Thyroid gland (tissue), 4 donors: Measurements from ENCODE around the gene SMIM36. TPM values are rescaled to one million over a fixed set of nuclear protein-coding genes. Genes with fewer than 3 reads are reported as not detected.
"Not testable (repeated sequence)": the region's sequence is repeated elsewhere in the genome, so short reads cannot be mapped to it uniquely, and the experiment has no call there.

Experiments used
- DNase-seq, 2 donors: peaks; one replicate each; pipeline ENCODE4 v3.0.0-alpha.2; 2019
- H3K27ac ChIP-seq, 3 donors: fragments of 200-600 bp; sonication (generic); 1 replicate in 2 of 3; 2 replicates in 1 of 3; pipeline ENCODE4 v1.5.1; 2016 to 2019; ENCODE audit warnings: mild to moderate bottlenecking in 1 of 3, moderate library complexity in 1 of 3
- H3K27me3 ChIP-seq: fragments of 200-600 bp; sonication (generic); one replicate; pipeline ENCODE4 v1.5.1; 2019
- H3K36me3 ChIP-seq, 2 donors: fragments of 200-600 bp; sonication (generic); one replicate each; pipeline ENCODE4 v1.5.1; 2016 to 2019
- H3K4me1 ChIP-seq, 2 donors: fragments of 200-600 bp; sonication (generic); one replicate each; pipeline ENCODE4 v1.5.1; 2017 to 2019
- H3K4me3 ChIP-seq, 3 donors: fragments of 200-600 bp; sonication (generic); replicated peaks in 1 of 3; 1 replicate in 2 of 3; 2 replicates in 1 of 3; pipeline ENCODE4 v1.5.1; 2016; ENCODE audit warnings: mild to moderate bottlenecking in 1 of 3
- H3K9me3 ChIP-seq: fragments of 200-600 bp; sonication (generic); one replicate; pipeline ENCODE4 v1.5.1; 2017
- CTCF ChIP-seq, 6 experiments: fragments of 200-600 bp in 3 of 6; fragments of 450-650 bp in 3 of 6; sonication (generic) in 3 of 6; IDR thresholded peaks; one replicate each; pipeline ENCODE4 v1.5.1; 2016 to 2019; ENCODE audit warnings: antibody characterized with exemption in 6 of 6, mild to moderate bottlenecking in 2 of 6, inconsistent platforms in 1 of 6, moderate library complexity in 1 of 6
- POLR2A ChIP-seq, 2 donors: fragments of 450-650 bp; IDR thresholded peaks; one replicate each; pipeline ENCODE4 v1.6.1; 2017; ENCODE audit warnings: antibody characterized with exemption in 2 of 2, mild to moderate bottlenecking in 2 of 2, moderate library complexity in 1 of 2
- WGBS, 2 donors: methylation state at CpG; one replicate each; pipeline ENCODE4 v1.1.5; 2017; 5-methylcytosine and 5-hydroxymethylcytosine counted together
- intact Hi-C: fragments of 100-400 bp; cut with DNase I; formaldehyde crosslinking; loops from one replicate; pipeline ENCODE4 v1.15.1; 2023
- total RNA-seq, 4 donors: library from RNA; depleted of rRNA; stranded (reverse); fragments of >200 nt; gene quantifications; one replicate each; pipeline ENCODE4 v1.2.3, GENCODE V29; 2016

SMIM36 gene
- total RNA-seq, 4 donors from 2014 or later: not detected

- 81 to 85% methylated on average over 4 of the region's 4 CpGs for WGBS, 2 donors
- DNase-seq: no peak
- H3K27ac ChIP-seq: no peak overlapping the region
- H3K4me3 ChIP-seq: no peak overlapping the region
- TF ChIP-seq POLR2A (IDR thresholded peaks at IDR 0.05): no peak
- TF ChIP-seq CTCF (IDR thresholded peaks at IDR 0.05): no peak
- H3K9me3 ChIP-seq: no peaks in the 10 kb centered on the region
- intact Hi-C loops: no loop called here
- no peaks in the 10 kb centered on the region for H3K27me3 ChIP-seq
- peaks cover 0 to 15% of the 10 kb centered on the region in 2 donors for H3K4me1 ChIP-seq
- H3K36me3 ChIP-seq: no peaks in the 10 kb centered on the region
Observed at GRCh38 chr17:55446581-55447205, 64.6 kb downstream of the SMIM36 start.

DNA sequence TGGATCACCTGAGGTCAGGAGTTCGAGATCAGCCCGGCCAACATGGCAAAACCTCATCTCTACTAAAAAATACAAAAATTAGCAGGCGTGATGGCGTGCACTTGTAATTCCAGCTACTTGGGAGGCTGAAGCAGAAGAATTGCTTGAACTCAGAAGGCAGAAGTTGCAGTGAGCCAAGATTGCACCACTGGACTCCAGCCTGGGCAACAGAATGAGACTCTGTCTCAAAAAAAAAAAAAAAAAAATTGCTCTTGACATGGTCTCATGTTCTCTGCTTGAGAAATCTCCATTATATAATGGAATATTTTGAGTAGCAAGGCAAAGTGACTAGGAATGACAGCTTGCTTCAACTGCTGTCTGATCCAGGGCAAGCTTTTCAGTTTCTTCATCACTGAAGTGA lies 65.2 kb downstream of the SMIM36 start:
- H3K27me3 ChIP-seq, H3K27ac ChIP-seq, H3K36me3 ChIP-seq, intact Hi-C loops, H3K9me3 ChIP-seq, H3K4me3 ChIP-seq: not testable (repeated sequence)
- DNase-seq: peak in 1 of 2 donors; percentile 10
- WGBS, 2 donors: 91 to 95% methylated on average over 4 of the region's 4 CpGs
- H3K4me1 ChIP-seq: peaks cover 0 to 11% of the 10 kb centered on the region in 2 donors

GRCh38 chr17:55444471-55445441 lies 66.5 kb downstream of the SMIM36 start:
- Histone ChIP-seq H3K27me3 (no peaks in the 10 kb centered on the region), H3K9me3 (no peaks in the 10 kb centered on the region), H3K4me3 (no peak overlapping the region), H3K36me3 (no peaks in the 10 kb centered on the region), H3K4me1 (peaks cover 0 to 8% of the 10 kb centered on the region in 2 donors), H3K27ac (no peak overlapping the region)
- DNase-seq: no peak
- TF ChIP-seq POLR2A (IDR thresholded peaks at IDR 0.05): no peak
- no peak for TF ChIP-seq CTCF (IDR thresholded peaks at IDR 0.05)
- intact Hi-C loops: no loop called here
- WGBS, 2 donors: 76 to 77% methylated on average over 6 of the region's 6 CpGs

GRCh38 chr17:55443904-55444303 lies 67.3 kb downstream of the SMIM36 start:
- H3K36me3 ChIP-seq: no peaks in the 10 kb centered on the region
- WGBS, 2 donors: 90 to 91% methylated on average over 10 of the region's 10 CpGs
- H3K27me3 ChIP-seq: no peaks in the 10 kb centered on the region
- no peak for DNase-seq
- H3K4me1 ChIP-seq: peaks cover 0 to 8% of the 10 kb centered on the region in 2 donors
- no peak overlapping the region for H3K27ac ChIP-seq
- intact Hi-C loops: no loop called here
- no peak for TF ChIP-seq POLR2A (IDR thresholded peaks at IDR 0.05)
- no peak for TF ChIP-seq CTCF (IDR thresholded peaks at IDR 0.05)
- H3K9me3 ChIP-seq: no peaks in the 10 kb centered on the region
- no peak overlapping the region for H3K4me3 ChIP-seq

DNA sequence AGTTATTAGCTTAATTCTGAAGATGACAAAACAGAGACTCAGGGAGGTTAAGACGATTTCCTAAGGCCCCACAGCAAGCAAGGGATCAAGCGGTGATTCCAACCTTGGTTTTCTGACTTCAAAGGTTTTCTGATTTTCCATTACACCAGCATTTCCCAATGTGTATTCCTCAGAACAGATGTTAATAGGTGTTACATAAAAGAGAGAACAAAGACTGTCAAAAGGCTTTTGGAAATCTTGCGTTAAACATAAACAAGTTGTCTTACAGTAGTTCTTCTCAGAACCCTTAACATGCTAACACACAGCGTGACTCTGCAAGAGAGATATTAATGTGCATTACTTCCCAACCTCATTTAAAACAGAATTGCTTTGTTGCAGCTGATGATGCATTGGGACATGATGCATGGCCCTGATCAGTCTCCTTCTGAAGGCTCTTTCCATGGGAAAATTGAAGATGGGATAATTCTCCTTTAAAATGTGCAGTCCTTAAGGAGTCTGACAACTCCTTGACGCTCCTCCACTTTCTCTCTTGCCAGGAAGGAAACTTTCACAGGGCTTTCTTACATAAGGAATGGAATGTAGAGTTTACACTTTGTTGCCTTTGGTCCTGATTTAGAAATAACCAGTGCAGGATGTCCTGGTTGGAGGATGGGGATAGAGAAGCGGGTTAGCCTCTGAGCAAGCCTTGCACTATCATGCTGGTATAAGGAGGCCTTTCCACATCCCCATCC lies 68.1 kb downstream of the SMIM36 start:
- intact Hi-C loops: no loop called here
- H3K27ac ChIP-seq: no peak overlapping the region
- peaks cover 0 to 8% of the 10 kb centered on the region in 2 donors for H3K4me1 ChIP-seq
- no peak for DNase-seq
- no peak overlapping the region for H3K4me3 ChIP-seq
- H3K9me3 ChIP-seq: no peaks in the 10 kb centered on the region
- TF ChIP-seq POLR2A (IDR thresholded peaks at IDR 0.05) (no peak), CTCF (IDR thresholded peaks at IDR 0.05) (no peak)
- 70 to 71% methylated on average over 6 of the region's 6 CpGs for WGBS, 2 donors
- no peaks in the 10 kb centered on the region for H3K27me3 ChIP-seq
- H3K36me3 ChIP-seq: no peaks in the 10 kb centered on the region
